SH-SY5Y (cell line): ENCODE measurements around the gene VPS33B.

ENCODE experiments used
- GATA2 ChIP-seq: IDR thresholded peaks from 2 replicates; pipeline ENCODE4 v1.6.1; 2011; ENCODE audit warnings: mild to moderate bottlenecking, low read depth, low read length
- GATA3 ChIP-seq: IDR thresholded peaks from 2 replicates; pipeline ENCODE4 v1.6.1; 2011; ENCODE audit warnings: low read depth, mild to moderate bottlenecking, low read length, moderate library complexity

Gene VPS33B

DNA sequence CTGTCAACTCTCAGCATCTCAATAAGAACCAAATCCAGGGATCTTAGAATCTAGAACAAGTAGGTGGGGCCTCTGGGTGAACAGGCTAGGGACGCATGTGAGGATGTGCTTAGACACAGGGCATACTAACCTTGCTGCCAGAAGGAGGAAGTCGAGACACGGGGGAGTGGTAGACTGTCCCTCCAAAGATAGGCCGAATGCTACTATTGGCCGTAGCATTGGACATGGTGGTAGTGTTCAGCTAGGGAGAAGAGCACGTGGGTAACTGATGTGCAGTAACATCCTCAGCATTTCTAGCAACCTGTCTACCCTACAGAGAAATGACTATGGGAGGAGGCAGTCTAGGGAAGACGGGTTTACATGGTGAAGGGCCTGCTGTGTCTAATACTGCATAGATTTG, 52.1 kb downstream of the VPS33B start:
- TF ChIP-seq GATA3 (no peak), GATA2 (no peak)

DNA sequence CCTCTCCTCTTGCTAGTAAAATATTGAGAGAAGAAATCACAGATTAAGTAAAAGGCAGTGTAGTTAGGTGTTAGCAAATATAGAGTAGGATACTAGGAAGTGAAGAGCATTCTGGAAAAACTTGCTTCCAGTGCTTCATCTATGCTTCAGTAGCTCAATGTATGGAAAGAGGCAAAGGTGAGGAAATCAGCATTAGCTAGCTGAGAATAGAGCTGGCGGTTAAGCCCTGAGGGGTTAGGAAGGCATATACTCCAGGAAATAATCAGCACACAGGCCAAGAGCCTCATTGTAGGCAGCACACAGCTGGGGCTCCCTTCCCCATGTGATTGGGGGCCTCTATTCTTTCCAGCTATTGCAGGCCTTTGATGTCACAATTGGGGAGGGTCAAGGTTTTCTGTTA, 54.0 kb downstream of the VPS33B start:
- TF ChIP-seq GATA2 (no peak), GATA3 (no peak)

DNA sequence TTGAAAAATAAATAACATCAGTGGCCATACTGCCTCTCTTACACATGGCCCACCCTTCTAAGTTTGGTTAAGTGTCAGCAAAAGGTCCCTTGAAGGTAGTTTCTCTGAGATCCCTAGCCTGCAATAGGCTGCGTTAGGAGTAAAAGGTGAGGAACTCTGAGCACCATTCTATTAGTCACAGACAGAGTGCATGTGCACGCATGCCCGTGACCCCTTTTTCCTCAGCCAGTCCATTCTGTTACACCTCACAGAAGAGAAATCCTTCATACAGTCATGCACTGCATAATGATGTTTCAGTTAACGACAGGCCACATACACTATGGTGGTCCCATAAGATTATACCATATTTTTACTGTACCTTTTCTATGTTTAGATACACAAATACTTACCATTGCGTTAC, 55.2 kb downstream of the VPS33B start:
- TF ChIP-seq GATA2 (no peak), GATA3 (no peak)

DNA sequence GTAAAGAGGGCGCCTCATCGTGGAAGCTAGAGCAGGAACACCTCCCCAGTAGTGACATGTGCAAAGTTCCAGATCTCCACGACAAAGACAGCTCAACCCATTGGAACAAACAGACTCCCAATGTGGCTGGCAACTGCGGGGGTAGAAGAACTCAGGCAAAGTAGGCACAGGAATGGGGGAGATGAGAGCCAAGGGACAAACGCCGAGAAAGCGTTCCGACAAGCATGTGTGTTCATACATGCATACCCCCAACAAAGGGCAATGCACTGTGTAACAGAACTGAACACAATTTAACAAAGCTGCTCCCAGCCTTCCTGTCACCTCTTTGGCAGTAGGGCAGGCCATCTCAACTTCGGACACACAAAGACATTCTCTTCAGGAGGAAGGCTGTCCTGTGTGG, 56.1 kb downstream of the VPS33B start:
- TF ChIP-seq GATA2 (no peak), GATA3 (no peak)

DNA sequence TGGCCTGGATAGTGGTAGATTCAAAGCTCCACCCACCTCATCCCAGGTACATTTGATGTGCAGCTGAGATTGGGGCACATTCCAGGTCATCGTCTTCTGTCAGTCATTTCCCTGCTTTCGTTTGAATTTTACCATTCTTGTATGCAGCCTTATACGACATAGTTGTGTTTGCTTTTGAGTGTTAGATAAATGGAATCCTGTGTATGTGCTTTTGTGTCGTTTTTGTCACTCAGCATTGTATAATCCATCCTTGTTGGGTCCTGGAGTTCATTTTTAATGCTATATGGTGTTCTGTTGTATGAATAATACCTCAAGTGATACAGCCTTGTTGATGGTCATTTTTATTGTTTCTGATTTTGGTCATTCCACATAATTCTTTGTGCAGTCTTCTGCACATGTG, 60.4 kb downstream of the VPS33B start:
- TF ChIP-seq GATA3 (no peak), GATA2 (no peak)

DNA sequence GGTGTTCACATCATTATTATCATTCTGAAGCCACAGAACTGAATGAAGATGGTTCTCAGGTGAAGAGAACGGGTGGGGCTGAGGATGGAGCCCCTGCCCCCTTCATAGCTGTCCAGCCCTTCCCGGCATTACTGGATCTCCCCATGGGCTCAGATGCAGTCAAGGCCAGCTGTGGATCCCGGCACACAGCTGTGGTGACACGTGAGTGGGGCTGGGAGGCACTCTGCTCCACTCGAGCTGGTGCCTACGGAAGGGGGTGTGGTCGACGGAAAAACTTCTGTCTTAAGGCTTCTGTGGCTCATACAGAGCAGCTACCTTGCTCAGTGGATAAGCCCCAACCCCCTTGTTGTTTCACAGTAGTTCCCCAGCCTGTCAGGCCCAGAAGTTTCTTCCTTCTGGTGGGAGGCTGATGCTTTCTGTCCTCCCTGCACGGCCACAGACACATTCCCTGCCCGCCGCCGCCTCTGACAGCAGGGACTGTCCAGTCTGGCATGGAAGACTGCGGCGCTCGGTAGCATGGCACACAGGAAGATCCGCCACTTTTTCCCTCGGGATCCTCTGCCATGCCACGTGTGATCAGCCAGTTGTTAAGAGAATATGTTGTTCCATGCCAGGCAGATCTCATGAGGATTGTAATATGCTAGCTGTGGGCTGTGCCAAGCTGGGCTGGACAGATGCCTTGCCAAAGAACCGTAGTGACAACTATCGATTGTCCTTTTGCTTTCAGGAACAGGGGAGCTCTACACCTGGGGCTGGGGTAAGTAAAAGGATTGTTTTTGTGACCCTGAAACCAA, 61.9 kb downstream of the VPS33B start:
- no peak for TF ChIP-seq GATA2
- TF ChIP-seq GATA3 = no peak

- TF ChIP-seq GATA2 (no peak), GATA3 (no peak)
Observed at GRCh38 chr15:90959894-90960293, 62.5 kb downstream of the VPS33B start.

- TF ChIP-seq GATA2 (no peak), GATA3 (no peak)
Observed at GRCh38 chr15:90959028-90959595, 63.3 kb downstream of the VPS33B start.

DNA sequence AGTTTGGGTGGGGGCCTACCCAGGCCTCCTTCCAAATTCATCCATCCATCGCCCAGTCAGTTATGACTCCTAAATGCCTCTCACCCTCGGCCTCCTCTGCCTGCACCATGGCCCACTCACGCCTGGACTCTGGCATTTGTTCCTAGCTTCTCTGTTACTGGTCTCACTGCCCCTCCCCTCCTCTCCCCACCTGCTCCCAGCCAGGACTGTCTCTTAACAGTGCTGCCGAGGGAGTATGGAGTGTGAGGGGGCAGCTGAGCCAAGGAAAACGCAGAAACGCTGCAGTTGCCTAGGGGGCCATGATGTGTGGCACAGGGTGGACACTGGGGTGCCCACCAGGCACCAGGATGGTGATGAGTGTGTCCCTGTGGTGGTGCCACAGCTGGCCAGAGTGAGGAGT, 64.6 kb downstream of the VPS33B start:
- TF ChIP-seq GATA2 = no peak
- TF ChIP-seq GATA3 = no peak

DNA sequence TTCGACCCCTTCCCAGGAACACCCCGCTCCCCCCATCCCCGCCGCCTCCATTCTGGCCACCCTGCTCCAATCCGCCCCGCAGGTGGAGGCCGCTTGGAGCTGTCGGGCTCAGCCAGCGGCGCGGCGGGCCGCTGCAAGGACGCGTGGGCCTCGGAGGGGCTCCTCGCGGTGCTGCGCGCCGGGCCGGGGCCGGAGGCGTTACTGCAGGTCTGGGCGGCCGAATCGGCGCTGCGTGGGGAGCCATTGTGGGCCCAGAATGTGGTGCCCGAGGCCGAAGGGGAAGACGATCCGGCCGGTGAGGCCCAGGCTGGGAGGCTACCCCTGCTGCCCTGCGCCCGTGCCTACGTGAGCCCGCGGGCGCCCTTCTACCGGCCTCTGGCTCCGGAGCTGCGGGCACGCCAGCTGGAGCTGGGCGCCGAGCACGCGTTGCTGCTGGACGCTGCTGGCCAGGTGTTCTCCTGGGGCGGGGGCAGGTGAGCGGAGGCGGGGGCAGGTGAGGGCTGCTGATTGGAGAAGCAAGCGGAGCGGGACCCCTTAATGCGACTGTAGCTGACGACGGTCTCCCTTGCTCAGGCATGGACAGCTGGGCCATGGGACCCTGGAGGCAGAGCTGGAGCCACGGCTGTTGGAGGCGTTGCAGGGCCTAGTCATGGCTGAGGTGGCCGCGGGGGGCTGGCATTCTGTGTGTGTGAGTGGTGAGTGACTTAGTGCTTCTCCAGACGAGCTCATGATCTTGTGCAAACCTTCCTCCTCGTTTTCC, 65.2 kb downstream of the VPS33B start:
- TF ChIP-seq GATA2 = no peak

- no peak for TF ChIP-seq GATA3
- no peak; the same call in 1 of the 2 replicates for TF ChIP-seq GATA2
Observed at GRCh38 chr15:90956274-90957030, 65.9 kb downstream of the VPS33B start.

DNA sequence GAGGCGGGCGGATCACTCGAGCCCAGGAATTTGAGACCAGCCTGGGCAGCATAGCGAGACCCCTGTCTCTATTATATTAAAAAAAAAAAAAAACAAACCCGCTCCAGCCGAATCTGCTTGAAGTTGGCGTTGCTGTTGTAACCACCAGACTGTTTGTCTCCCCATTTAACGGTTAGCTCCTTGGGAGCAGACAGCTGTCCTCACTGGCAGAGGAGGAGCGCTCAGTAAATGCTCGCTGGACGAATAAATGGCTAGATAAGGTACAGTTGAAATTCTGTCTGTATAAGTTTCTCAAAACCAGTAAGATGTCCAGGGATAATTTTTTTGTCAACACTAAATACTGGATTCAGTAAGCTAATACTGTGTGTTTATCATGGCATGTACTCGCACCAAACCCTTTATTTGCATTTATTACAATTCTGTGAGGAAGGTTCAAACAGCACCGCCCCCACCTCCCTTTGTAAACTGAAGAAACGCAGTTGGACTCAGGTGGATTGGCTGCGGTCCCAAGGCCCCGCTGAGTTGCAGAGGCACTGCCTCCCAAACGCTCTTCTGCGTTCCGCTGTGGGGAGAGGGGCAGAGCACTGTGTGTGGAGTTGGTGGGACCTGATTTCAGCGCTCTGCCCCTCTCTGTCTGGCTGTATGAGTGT, 66.6 kb downstream of the VPS33B start:
- TF ChIP-seq GATA3 (no peak), GATA2 (no peak)

GRCh38 chr15:90954712-90955623, 67.4 kb downstream of the VPS33B start, which contains the start of gene RCCD1:
Gene RCCD1, plus strand, starts transcription at chr15:90954884. Its CDS starts 1,851 bp downstream, at chr15:90956735.
- TF ChIP-seq GATA3 (no peak), GATA2 (no peak)
